Neural cell (in vitro differentiated cells): Measurements from ENCODE around the gene ZC3H14.

Experiments
- CTCF ChIP-seq: fragments of 450-650 bp; IDR thresholded peaks from 2 replicates; pipeline ENCODE4 v1.5.1; 2014; ENCODE audit warnings: antibody characterized with exemption, mild to moderate bottlenecking, moderate library complexity; ENCODE audit not compliant: poor library complexity, severe bottlenecking
- EP300 ChIP-seq: fragments of 450-650 bp; conservative IDR thresholded peaks from 2 replicates; pipeline ENCODE4 v1.6.1; 2014; ENCODE audit warnings: antibody characterized with exemption, mild to moderate bottlenecking, moderate library complexity; ENCODE audit not compliant: poor library complexity, severe bottlenecking
- EZH2 ChIP-seq: fragments of 200-600, 300-800 bp; shearing (Covaris generic), sonication (generic); IDR thresholded peaks from 2 replicates; pipeline ENCODE4 v1.6.1; 2014; ENCODE audit warnings: antibody characterized with exemption, low read length, borderline replicate concordance, mild to moderate bottlenecking; ENCODE audit not compliant: insufficient read depth, poor library complexity, severe bottlenecking
- POLR2AphosphoS5 ChIP-seq: IDR thresholded peaks from 2 replicates; pipeline ENCODE4 v1.6.1; 2012
- RAD21 ChIP-seq: fragments of 450-650 bp; conservative IDR thresholded peaks from 2 replicates; pipeline ENCODE4 v1.6.1; 2014; ENCODE audit warnings: antibody characterized with exemption, mild to moderate bottlenecking, moderate library complexity
- TAF1 ChIP-seq: IDR thresholded peaks from 2 replicates; pipeline ENCODE4 v1.6.1; 2012; ENCODE audit warnings: low read depth

GRCh38 chr14:88599761-88600439, 37.1 kb downstream of the ZC3H14 start:
- TF ChIP-seq CTCF: no peak
- no peak for TF ChIP-seq POLR2AphosphoS5
- no peak for TF ChIP-seq EZH2
- TF ChIP-seq TAF1: no peak
- TF ChIP-seq RAD21: no peak
- TF ChIP-seq EP300: no peak
